Activated CD8-positive, alpha-beta T cell treated with anti-CD3 and anti-CD28 coated beads, Interleukin-2, amount 10 ng/mL, durations not matched to agents 7 days and 5 days (primary cell): ENCODE data around the gene ZNF333. TPM values are rescaled to one million over a fixed set of nuclear protein-coding genes. Genes with fewer than 3 reads are reported as not detected.
"Not testable (repeated sequence)": the region's sequence is repeated elsewhere in the genome, so short reads cannot be mapped to it uniquely, and the experiment has no call there.

Experiments
- ATAC-seq: fragments of 150-1000 bp; cut with Tn5 transposase; one replicate; pipeline ENCODE4 v1.10.0; 2021; ENCODE audit warnings: moderate library complexity
- CTCF ChIA-PET: fragments of 350-600 bp; sonication (Branson Sonifier 250); formaldehyde crosslinking; loops from one replicate; lab custom pipeline; 2021; ENCODE audit warnings: antibody characterized with exemption; lab: Charles Lee
- POLR2A ChIA-PET: fragments of 350-600 bp; sonication (Branson Sonifier 250); formaldehyde crosslinking; loops from one replicate; lab custom pipeline; 2021; ENCODE audit warnings: antibody characterized with exemption; lab: Charles Lee
- DNase-seq: peaks from one replicate; pipeline ENCODE4 v3.0.0-alpha.2; 2020
- H3K27ac Mint-ChIP-seq: one replicate; pipeline ENCODE4 v1.8.0; 2021; ENCODE audit warnings: mild to moderate bottlenecking, mixed read lengths
- H3K27me3 Mint-ChIP-seq: one replicate; pipeline ENCODE4 v1.8.0; 2021; ENCODE audit warnings: low read depth, mixed read lengths
- H3K36me3 Mint-ChIP-seq: one replicate; pipeline ENCODE4 v1.8.0; 2021; ENCODE audit warnings: low read depth, mixed read lengths
- H3K4me1 Mint-ChIP-seq: one replicate; pipeline ENCODE4 v1.8.0; 2021; ENCODE audit warnings: low read depth, mixed read lengths
- H3K4me3 Mint-ChIP-seq: one replicate; pipeline ENCODE4 v1.8.0; 2021; ENCODE audit warnings: mild to moderate bottlenecking, mixed read lengths
- H3K9me3 Mint-ChIP-seq: one replicate; pipeline ENCODE4 v1.8.0; 2022; ENCODE audit warnings: mixed read lengths; ENCODE audit not compliant: insufficient read depth
- total RNA-seq, 2 experiments: library from RNA; stranded (reverse); gene quantifications; one replicate each; pipeline ENCODE4 v1.2.3, GENCODE V29; 2021

The ZNF333 gene
- total RNA-seq, 2 experiments from 2014 or later: 7.3 TPM

DNA sequence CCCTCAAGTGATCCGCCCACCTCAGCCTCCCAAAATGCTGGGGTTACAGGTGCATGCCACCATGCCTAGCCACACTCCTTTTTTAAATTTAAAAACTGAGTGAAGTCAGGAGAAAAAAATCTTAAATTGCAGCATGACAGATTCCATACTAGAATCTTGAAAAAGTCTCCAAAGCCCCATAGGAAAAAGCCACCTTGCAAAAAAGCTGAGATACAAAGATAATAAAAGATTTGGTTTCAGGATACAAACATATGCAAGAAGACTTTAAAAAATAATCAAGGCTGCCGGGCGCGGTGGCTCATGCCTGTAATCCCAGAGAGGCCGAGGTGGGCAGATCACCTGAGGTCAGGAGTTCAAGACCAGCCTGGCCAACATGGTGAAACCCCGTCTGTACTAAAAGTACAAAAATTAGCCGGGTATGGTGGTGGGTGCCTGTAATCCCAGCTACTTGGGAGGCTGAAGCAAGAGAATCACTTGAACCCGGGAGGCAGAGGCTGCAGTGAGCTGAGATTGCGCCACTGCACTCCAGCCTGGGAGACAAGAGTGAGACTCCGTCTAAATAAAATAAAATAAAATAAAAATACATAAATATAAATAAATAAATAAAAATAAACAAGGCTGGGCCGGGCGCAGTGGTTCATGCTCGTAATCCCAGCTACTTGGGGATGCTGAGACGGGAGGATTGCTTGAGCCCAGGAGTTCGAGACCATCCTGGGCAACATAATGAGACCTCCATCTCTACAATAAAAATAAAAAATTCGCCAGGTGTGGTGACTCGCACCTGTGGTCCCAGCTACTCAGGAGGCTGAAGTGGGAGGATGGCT, 92.1 kb downstream of the ZNF333 start:
- H3K27me3 Mint-ChIP-seq, POLR2A ChIA-PET, H3K4me3 Mint-ChIP-seq, H3K36me3 Mint-ChIP-seq, H3K27ac Mint-ChIP-seq, H3K9me3 Mint-ChIP-seq, DNase-seq, ATAC-seq: not testable (repeated sequence)
- peaks cover 21% of the 10 kb centered on the region for H3K4me1 Mint-ChIP-seq
- CTCF ChIA-PET: interaction anchor here (0.9 kb wide), 1 partner anchor 209 kb away, joined by 3 read pairs; no protein-coding TSS in a partner anchor

DNA sequence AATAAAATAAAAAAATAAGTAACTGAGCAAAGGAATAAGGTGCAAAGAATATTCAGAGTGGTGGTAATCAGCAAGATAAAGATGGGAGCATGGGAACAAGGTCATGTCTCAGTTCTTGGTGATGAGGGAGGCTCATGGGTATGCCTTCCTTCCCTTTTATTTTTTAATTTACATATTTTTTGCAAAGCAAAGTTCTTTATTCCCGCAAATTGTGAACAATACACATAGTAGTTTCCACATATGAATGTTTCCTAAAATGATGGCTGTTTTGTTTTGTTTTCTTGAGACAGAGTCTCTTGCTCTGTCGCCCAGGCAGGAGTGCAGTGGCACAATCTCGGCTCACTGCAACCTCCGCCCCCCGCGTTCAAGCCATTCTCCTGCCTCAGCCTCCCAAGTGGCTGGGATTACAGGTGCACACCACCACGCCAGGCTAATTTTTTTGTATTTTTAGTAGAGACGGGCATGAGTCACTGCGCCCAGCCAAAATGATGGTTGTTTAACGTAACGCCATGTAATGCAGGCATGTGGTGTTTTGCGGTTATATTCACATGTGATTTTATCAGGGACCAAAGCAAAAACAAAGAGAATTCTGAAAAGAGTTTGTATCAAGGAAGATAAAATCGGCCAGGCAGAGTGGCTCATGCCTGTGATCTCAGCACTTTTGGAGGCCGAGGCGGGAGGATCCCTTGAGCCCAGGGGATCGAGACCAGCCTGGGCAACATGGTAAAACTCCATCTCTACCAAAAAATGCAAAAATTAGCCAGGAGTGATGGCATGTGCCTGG, 93.0 kb downstream of the ZNF333 start:
- ChIA-PET POLR2A (no interaction called here), CTCF (no interaction called here)
- Mint-ChIP-seq H3K27ac (no peak overlapping the region), H3K36me3 (no peaks in the 10 kb centered on the region), H3K27me3 (peaks cover 4% of the 10 kb centered on the region), H3K9me3 (no peaks in the 10 kb centered on the region), H3K4me1 (peaks cover 23% of the 10 kb centered on the region), H3K4me3 (no peak overlapping the region)
- DNase-seq (no peak), ATAC-seq (no peak)

Other genes starting within 250 kb of the ZNF333 start
- gene PTGER1, start 214.7 kb upstream of the ZNF333 start, total RNA-seq: under 1 TPM; 0.32 to 0.44 TPM
- gene GIPC1, start 193.9 kb upstream of the ZNF333 start, total RNA-seq: 10 to 100 TPM; 37.9 to 39.3 TPM
- gene DNAJB1, start 171.7 kb upstream of the ZNF333 start, total RNA-seq: 100 to 1,000 TPM; 110 to 112 TPM
- 100 to 1,000 TPM; 153 to 163 TPM for gene TECR, start 160.5 kb upstream of the ZNF333 start, total RNA-seq
- 100 to 1,000 TPM; 133 to 142 TPM for gene NDUFB7, start 118.0 kb upstream of the ZNF333 start, total RNA-seq
- gene CLEC17A, start 107.0 kb upstream of the ZNF333 start, total RNA-seq: not detected
- gene ADGRE3, start 15.2 kb upstream of the ZNF333 start, total RNA-seq: not detected
- gene ADGRE2, start 88.5 kb downstream of the ZNF333 start, total RNA-seq: under 1 TPM; 0.21 to 0.29 TPM
- gene OR7A5, start 145.1 kb downstream of the ZNF333 start, total RNA-seq: not detected
- gene OR7C1, start 145.1 kb downstream of the ZNF333 start, total RNA-seq: not detected
- gene OR7A10, start 158.9 kb downstream of the ZNF333 start, total RNA-seq: not detected
- not detected for gene OR7A17, start 196.1 kb downstream of the ZNF333 start, total RNA-seq